Measurements from ENCODE around the gene TBKBP1.
A peak's percentile ranks its signal among the peaks of the same experiment; 100 is the strongest.

The TBKBP1 gene

GRCh38 chr17:47693731-47694580, at the start of gene TBKBP1:
TSS of gene TBKBP1 (plus strand) at chr17:47694161. CDS start at chr17:47696113, 1,952 bp downstream.
- DNase-seq: peak; percentile 43

GRCh38 chr17:47644324-47644723, 49.6 kb upstream of the TBKBP1 start:
- DNase-seq: no peak

GRCh38 chr17:47649153-47649971, 44.6 kb upstream of the TBKBP1 start, which contains the start of gene KPNB1:
TSS of gene KPNB1 (plus strand) at chr17:47649919. CDS start at chr17:47650245, 326 bp downstream.
- DNase-seq: peak; percentile 100

DNA sequence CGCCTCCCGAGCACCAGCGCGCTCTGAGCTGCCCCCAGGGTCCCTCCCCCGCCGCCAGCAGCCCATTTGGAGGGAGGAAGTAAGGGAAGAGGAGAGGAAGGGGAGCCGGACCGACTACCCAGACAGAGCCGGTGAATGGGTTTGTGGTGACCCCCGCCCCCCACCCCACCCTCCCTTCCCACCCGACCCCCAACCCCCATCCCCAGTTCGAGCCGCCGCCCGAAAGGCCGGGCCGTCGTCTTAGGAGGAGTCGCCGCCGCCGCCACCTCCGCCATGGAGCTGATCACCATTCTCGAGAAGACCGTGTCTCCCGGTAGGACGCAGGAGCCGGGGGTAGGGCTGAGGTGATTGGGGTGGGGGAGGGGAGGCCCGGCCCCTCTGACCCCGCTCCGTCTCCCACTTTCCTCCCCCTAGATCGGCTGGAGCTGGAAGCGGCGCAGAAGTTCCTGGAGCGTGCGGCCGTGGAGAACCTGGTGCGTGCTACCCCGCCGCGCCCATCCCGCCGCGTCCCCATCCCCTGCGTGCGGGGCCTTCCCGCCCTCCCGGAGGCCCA, 43.9 kb upstream of the TBKBP1 start:
- no peak for DNase-seq

GRCh38 chr17:47650525-47651522, 43.1 kb upstream of the TBKBP1 start:
- DNase-seq: peak; percentile 99

DNA sequence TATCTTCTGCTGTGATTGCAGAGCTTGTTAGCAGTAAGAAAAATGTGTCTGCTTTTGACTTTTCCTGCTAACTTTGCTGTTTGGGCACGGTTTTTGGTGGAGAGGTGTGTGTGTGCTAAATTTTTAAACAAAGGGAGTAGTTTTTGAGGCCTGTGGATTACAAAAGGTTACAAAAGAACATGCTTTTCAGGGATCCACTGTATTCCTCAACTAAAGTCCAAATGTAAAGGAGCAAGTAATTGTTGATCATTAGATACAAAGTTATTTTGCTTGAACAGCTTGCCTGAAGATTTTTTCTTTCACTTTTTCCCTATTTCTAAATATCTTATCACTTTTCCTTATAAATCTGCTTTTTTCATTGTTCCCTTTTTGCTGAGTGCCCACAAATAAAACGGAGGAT, 42.3 kb upstream of the TBKBP1 start:
- DNase-seq: no peak

DNA sequence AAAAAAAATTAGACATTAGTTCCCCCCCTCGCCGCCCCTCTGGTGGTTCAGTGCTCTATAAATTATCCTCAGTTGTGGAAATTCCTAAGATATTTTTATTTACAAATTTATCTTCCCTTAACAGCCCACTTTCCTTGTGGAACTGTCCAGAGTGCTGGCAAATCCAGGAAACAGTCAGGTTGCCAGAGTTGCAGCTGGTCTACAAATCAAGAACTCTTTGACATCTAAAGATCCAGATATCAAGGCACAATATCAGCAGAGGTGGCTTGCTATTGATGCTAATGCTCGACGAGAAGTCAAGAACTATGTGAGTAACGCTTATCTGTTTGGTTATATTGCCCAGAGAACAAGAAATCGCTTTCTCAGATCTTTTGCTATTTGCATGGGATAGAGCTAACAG, 41.4 kb upstream of the TBKBP1 start:
- DNase-seq: no peak

DNA sequence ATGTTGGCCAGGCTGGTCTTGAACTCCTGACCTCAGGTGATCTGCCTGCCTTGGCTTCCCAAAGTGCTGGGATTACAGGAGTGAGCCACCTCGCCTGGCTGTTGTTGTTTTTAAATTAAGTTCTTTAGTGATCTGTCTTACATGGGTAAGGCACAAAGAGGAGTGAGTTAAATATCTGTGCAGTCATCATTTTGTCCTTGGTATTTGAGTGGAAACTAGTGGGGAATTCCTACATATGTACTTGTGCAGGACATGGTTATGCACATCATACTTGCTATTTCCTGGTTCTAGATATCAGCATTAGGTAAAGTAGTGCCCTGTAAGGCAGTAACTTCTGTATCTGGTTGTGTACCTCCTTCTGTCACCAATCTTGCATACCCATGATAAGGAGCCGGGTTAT, 40.5 kb upstream of the TBKBP1 start:
- DNase-seq: no peak

DNA sequence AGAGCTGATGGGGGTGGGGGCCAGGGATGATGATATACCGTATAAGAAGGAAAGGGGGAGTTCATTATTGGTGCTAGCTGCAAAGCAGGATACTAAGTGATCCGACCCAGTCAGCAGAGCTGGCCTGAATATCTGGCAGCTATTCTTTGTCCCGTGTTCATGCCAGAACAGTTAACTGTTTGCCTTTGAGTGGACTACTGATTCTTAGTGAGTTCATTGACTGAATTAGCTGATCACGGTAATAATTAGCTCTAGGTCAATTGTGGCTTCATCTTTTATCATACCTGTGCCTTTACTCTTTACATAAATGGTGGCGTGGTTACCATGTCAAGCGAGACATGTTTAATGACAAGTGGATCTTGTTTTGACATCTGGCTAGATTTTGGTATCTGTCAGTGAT, 39.0 kb upstream of the TBKBP1 start:
- no peak for DNase-seq

DNA sequence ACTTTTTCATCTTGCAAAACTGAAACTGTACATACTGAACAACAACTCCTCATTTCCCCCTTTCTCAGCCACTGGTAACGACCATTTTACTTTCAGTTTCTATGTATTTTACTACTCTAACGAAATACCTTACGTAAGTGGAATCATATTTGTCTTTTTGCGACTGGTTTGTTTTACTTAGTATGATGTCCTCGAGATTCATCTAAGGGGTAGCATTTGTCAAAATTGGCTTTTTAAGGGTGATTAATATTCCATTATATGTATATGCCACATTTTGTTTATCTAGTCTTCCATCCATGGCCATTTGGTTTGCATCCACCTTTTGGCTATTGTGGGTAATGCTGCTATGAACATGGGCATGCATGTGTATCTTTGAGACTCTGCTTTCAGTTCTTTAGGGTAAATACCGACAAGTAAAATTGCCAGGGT, 33.9 kb upstream of the TBKBP1 start:
- DNase-seq: no peak

DNA sequence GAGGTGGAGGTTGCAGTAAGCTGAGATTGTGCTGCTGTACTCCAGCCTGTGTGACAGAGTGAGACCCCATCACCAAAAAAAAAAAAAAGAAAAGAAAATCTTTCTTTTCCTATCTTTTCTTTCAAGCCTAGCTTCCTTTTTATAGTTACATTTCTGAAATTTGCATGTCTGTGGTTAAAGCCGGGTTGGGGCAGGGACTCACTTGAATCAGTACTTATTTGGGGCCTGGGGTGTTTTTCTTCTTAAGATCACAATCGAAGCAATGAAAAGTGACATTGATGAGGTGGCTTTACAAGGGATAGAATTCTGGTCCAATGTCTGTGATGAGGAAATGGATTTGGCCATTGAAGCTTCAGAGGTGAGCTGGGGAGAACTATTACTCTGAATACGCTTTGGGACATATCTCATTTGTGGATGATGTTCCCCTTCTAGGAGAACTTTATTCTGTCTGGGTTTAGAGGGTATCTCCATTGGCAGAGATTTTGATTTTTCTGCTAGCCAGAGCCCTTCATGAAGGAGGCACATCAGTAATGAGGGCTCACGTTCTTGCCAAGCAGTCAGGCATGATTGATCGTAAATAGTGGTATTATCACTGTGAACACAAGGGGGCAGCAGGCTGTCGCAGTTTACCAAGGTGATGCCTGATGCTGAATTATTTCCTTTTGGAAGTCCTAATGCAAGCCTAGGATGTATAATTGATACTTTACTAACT, 29.9 kb upstream of the TBKBP1 start:
- DNase-seq: peak; percentile 45

DNA sequence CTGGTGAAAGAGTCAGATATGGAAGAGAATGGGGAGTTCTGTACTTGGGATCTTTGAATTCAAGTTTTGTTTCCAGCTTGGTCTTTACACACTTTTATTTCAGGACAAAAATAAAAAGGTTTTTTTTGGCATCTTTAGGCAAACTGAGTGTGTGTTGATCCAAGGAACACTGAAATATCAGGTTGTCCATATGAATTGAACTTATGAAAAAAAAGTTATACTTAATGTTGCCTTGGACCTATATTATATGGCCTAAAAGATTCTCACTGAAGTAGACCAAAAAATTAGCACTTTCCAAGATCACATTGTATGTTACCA, 29.4 kb upstream of the TBKBP1 start:
- DNase-seq: no peak

GRCh38 chr17:47665655-47666054, 28.3 kb upstream of the TBKBP1 start:
- no peak for DNase-seq

- no peak for DNase-seq
These were observed 24.9 kb upstream of the TBKBP1 start for GRCh38 chr17:47669081-47669480.

- DNase-seq: no peak
These were observed 23.9 kb upstream of the TBKBP1 start for GRCh38 chr17:47670064-47670463.

DNA sequence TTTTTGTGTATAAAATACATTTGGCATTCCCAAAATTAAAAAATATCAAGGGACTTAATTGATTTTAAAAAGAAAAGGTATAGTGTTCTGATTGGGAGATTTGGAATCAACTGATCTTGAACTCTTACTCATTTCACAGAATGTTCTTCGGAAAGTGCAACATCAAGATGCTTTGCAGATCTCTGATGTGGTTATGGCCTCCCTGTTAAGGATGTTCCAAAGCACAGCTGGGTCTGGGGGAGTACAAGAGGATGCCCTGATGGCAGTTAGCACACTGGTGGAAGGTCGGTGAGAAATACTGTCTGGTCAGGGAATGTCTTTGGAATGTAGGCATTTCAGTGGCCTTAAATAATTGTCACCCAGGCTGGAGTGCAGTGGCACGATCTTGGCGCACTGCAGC, 19.5 kb upstream of the TBKBP1 start:
- DNase-seq: no peak

DNA sequence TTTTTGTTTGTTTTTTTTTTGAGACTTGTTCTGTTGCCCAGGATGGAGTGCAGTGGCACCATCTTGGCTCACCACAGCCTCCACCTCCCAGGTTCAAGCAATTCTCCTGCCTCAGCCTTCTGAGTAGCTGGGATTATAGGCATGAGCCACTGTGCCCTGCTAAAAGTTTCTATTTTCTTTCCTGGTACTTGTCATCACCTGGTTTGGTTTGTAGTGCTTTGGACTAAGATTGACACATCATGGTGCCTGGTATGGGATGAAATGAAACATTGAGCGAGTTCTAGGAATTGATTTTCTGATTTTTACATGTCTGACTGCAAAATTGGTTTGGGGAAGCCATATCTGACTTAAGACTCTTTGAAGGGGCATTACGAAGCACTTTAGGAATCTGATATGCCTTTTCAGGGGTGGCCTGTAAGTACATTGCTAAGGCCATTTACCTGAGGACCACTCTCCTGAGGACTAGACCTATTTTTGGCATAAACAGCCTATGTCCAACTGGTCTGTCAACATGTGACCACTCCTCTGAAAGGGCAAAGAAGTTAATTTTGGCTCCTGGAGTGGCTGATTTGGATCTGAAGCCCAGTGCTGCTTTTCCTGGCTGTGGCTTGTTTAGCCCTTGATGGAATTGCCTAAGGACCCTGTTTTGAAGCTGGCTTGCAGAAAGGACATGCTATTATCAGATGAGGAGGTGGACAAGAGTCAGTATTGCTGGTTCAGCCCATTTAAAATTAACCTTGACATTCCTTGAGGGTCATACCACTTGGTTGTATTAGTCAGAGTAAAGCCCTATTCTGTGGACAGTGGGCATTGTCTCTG, 18.4 kb upstream of the TBKBP1 start:
- no peak for DNase-seq

DNA sequence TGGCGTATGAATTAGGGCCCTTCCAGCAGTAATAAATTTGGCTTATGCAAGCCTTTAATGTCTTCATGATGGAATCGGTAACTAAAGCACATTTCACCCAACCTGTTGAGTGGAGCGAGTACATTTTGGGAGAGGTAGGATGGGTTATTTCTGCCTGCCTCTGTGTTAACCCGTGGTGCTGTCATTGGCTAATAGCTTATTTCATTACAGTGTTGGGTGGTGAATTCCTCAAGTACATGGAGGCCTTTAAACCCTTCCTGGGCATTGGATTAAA, 17.8 kb upstream of the TBKBP1 start:
- no peak for DNase-seq

DNA sequence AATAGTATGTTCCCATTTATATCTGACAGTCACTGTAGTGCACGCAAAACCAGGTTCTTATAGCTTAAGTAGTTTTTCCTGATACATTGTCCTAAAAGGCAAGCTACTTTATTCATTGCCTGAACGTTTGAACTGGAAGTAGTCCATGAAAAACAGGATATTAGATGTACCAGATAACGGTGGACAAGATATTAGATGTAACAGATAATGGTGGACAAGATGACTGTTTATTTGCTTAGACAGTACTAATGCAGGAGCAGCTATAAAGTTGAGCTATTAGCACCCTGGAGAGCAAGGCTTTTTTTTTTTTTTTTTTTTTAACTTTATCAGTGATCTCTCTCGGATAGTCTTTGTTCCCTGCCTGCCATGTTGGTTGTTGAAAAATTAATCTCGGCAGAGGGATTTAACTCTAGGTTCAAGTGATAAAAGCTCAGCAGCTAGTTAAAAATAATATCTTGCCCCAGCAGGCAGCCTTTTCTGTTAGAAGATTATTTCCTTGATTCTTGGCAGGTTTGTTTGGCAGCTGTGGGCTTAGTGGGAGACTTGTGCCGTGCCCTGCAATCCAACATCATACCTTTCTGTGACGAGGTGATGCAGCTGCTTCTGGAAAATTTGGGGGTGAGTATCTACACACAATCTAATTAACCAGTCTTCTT, 17.3 kb upstream of the TBKBP1 start:
- DNase-seq: no peak

GRCh38 chr17:47678196-47678595, 15.8 kb upstream of the TBKBP1 start:
- no peak for DNase-seq

DNA sequence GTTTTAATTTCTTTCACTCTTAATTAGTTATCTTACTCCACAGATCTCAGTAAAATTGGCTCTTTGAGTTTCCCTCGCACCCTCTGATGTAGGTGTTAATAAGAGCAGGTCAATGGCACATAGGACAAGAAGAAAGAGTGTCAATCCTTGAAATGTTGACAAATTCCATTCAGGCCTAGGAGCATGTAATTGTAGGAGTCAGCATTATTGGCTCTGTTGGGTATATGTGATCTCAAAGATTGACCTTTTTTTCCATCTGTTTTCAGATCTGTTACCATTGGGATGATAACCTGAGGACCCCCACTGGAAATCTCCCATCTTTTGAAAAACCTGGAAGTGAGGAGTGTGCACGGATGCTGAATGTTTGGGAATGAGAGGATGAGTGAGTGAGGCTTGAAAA, 11.8 kb upstream of the TBKBP1 start:
- no peak for DNase-seq

Measured in COR-L47 (cell line).